GM12878 (cell line): ENCODE data around the gene FTO. TPM values are rescaled to one million over a fixed set of nuclear protein-coding genes. Genes with fewer than 3 reads are reported as not detected.

ENCODE experiments used
- ATAC-seq: fragments of 200-7000 bp; cut with Tn5 transposase; 3 replicates; pipeline ENCODE4 v1.9.1; 2020; ENCODE audit warnings: mild to moderate bottlenecking, moderate library complexity
- BruUV-seq: library from RNA; stranded (reverse); fragments of 400-500 nt; replicated peaks from 2 replicates; lab custom pipeline; 2021; lab: Mats Ljungman, UMichigan
- CTCF ChIA-PET: fragments of 300-600 bp; sonication (Branson Sonifier 250); formaldehyde crosslinking; extraction: SDS; loops from one replicate; lab custom pipeline; 2021; ENCODE audit warnings: inconsistent platforms; lab: Yijun Ruan, JAX
- POLR2A ChIA-PET: fragments of 350-600 bp; formaldehyde crosslinking; extraction: SDS; loops from one replicate; lab custom pipeline; 2021; ENCODE audit warnings: inconsistent platforms; lab: Charles Lee
- RAD21 ChIA-PET: fragments of 300-600 bp; sonication (Branson Sonifier 250); formaldehyde crosslinking; loops from one replicate; lab custom pipeline; 2023; ENCODE audit warnings: antibody characterized with exemption; ENCODE audit not compliant: unreplicated experiment; lab: Charles Lee
- SMC1A ChIA-PET: fragments of 300-600 bp; sonication (Branson Sonifier 250); formaldehyde crosslinking; loops from one replicate; lab custom pipeline; 2023; ENCODE audit not compliant: unreplicated experiment, uncharacterized antibody; lab: Charles Lee
- DNase-seq: peaks from one replicate; pipeline ENCODE4 v3.0.0-alpha.2; 2011; ENCODE audit warnings: low read depth, low spot score
- FAIRE-seq: peaks from 3 replicates; lab custom pipeline; 2011; peaks lifted over from hg19 to GRCh38; lab: Jason Lieb, UNC
- H2AFZ ChIP-seq: 2 replicates; pipeline ENCODE4 v1.6.0; 2011; ENCODE audit warnings: low read depth, low read length, control low read depth; ENCODE audit not compliant: control insufficient read depth
- H3K27ac ChIP-seq: 2 replicates; pipeline ENCODE4 v1.5.1; 2011; ENCODE audit warnings: control low read depth; ENCODE audit not compliant: control insufficient read depth, insufficient read depth
- H3K27me3 ChIP-seq, 2 experiments: replicated peaks in 1 of 2; 2 replicates each; pipeline versions ENCODE4 v1.6.0 to v1.6.1; 2011; ENCODE audit warnings: low read length in 1 of 2; ENCODE audit not compliant: control insufficient read depth in 2 of 2, insufficient read depth in 2 of 2
- H3K36me3 ChIP-seq, 2 experiments: 2 replicates each; pipeline ENCODE4 v1.5.1; 2011; ENCODE audit warnings: low read length in 1 of 2; ENCODE audit not compliant: control insufficient read depth in 2 of 2, insufficient read depth in 2 of 2
- H3K4me1 ChIP-seq: 2 replicates; pipeline ENCODE4 v1.6.1; 2011; ENCODE audit warnings: mild to moderate bottlenecking, low read length, moderate library complexity, mixed read lengths; ENCODE audit not compliant: control insufficient read depth, insufficient read depth
- H3K4me2 ChIP-seq: 2 replicates; pipeline ENCODE4 v1.6.0; 2011; ENCODE audit warnings: control low read depth; ENCODE audit not compliant: control insufficient read depth, insufficient read depth
- H3K4me3 ChIP-seq: fragments of 200-600 bp; sonication (generic); 2 replicates; pipeline ENCODE4 v1.5.1; 2016
- H3K79me2 ChIP-seq: 2 replicates; pipeline ENCODE4 v1.6.0; 2011; ENCODE audit warnings: low read length; ENCODE audit not compliant: control insufficient read depth, insufficient read depth
- H3K9ac ChIP-seq: 2 replicates; pipeline ENCODE4 v1.8.0; 2011; ENCODE audit warnings: low read length, control low read depth, mixed read lengths; ENCODE audit not compliant: control insufficient read depth, insufficient read depth
- H3K9me3 ChIP-seq: replicated peaks from 3 replicates; pipeline ENCODE4 v1.5.1; 2011; ENCODE audit warnings: mild to moderate bottlenecking, low read length; ENCODE audit not compliant: control insufficient read depth, insufficient read depth
- H4K20me1 ChIP-seq: 2 replicates; pipeline ENCODE4 v1.6.0; 2011; ENCODE audit not compliant: control insufficient read depth, insufficient read depth
- CHD4 ChIP-seq: fragments of 200-600 bp; sonication (generic); IDR thresholded peaks from 2 replicates; pipeline ENCODE4 v1.6.1; 2016; ENCODE audit warnings: mild to moderate bottlenecking
- CUX1 ChIP-seq: IDR thresholded peaks from 2 replicates; pipeline ENCODE4 v1.6.1; 2012; ENCODE audit warnings: improper control_type of control experiment, low read depth, low read length; ENCODE audit not compliant: insufficient replicate concordance
- DPF2 ChIP-seq: fragments of 450-650 bp; IDR thresholded peaks from 2 replicates; pipeline ENCODE4 v1.6.1; 2017; ENCODE audit warnings: mild to moderate bottlenecking
- E4F1 ChIP-seq: fragments of 450-650 bp; IDR thresholded peaks from 2 replicates; pipeline ENCODE4 v1.6.1; 2018; ENCODE audit warnings: borderline replicate concordance, mild to moderate bottlenecking; ENCODE audit not compliant: partially characterized antibody
- ELK1 ChIP-seq: IDR thresholded peaks from 2 replicates; pipeline ENCODE4 v1.6.1; 2012; ENCODE audit warnings: low read depth, low read length, improper control_type of control experiment
- EZH2 ChIP-seq: IDR thresholded peaks from 2 replicates; pipeline ENCODE4 v1.6.1; 2012; ENCODE audit warnings: low read depth, mild to moderate bottlenecking, control low read depth, inconsistent platforms, low read length, borderline replicate concordance; ENCODE audit not compliant: control insufficient read depth
- GABPA ChIP-seq: IDR thresholded peaks from 2 replicates; pipeline ENCODE4 v1.6.1; 2014; ENCODE audit warnings: antibody characterized with exemption, low read depth, mild to moderate bottlenecking, inconsistent platforms
- NRF1 ChIP-seq: conservative IDR thresholded peaks from 2 replicates; pipeline ENCODE4 v1.6.1; 2011; ENCODE audit warnings: mild to moderate bottlenecking, low read depth, low read length, improper control_type of control experiment
- RBBP5 ChIP-seq: fragments of 200-600 bp; sonication (generic); conservative IDR thresholded peaks from 2 replicates; pipeline ENCODE4 v1.6.1; 2016
- RELB ChIP-seq: fragments of 450-650 bp; IDR thresholded peaks from 2 replicates; pipeline ENCODE4 v1.6.1; 2017; ENCODE audit warnings: low read depth, mild to moderate bottlenecking, moderate library complexity
- SIX5 ChIP-seq: IDR thresholded peaks from 2 replicates; pipeline ENCODE4 v1.6.1; 2011; ENCODE audit warnings: mild to moderate bottlenecking, low read depth, low read length, moderate library complexity; ENCODE audit not compliant: severe bottlenecking
- STAT1 ChIP-seq: fragments of 450-650 bp; conservative IDR thresholded peaks from 2 replicates; pipeline ENCODE4 v1.6.1; 2014; ENCODE audit warnings: antibody characterized with exemption, mild to moderate bottlenecking
- ZNF622 ChIP-seq: fragments of 450-650 bp; IDR thresholded peaks from 2 replicates; pipeline ENCODE4 v1.6.1; 2017; ENCODE audit warnings: mild to moderate bottlenecking, inconsistent platforms
- WGBS: methylation state at CpG from one replicate; pipeline ENCODE4 v1.1.6; 2016; ENCODE audit warnings: low lambda C conversion rate; ENCODE audit not compliant: insufficient replicate concordance, insufficient coverage; ENCODE audit errors: missing lambda C conversion rate; 5-methylcytosine and 5-hydroxymethylcytosine counted together
- in situ Hi-C: fragments of 300-500 bp; cut with MboI; formaldehyde crosslinking; loops from 9 replicates; pipeline ENCODE4 v1.14.3; 2018; ENCODE audit warnings: mixed read lengths
- intact Hi-C: fragments of 100-400 bp; cut with micrococcal nuclease; formaldehyde crosslinking; loops from one replicate; pipeline ENCODE4 v1.14.2; 2022; ENCODE audit not compliant: unreplicated experiment
- polyA plus RNA-seq, 11 experiments: library from polyadenylated mRNA; depleted of rRNA in 4 of 11; unstranded in 6 of 11; stranded (reverse) in 5 of 11; fragments of >200 nt; fragmentation: Nextera tagmentation in 4 of 11; fragmentation: Illumina TruSeq in 1 of 11; extraction: Ambion mirVana in 4 of 11; extraction: Trizol in 1 of 11; gene quantifications; 1 replicate in 1 of 11; 2 replicates in 10 of 11; pipeline versions ENCODE4 v1.2.1 to v1.2.3, GENCODE V29; 2011 to 2016; ENCODE audit warnings: inconsistent platforms in 2 of 11, missing spikeins in 2 of 11, low read depth in 1 of 11
- total RNA-seq, 4 experiments: library from RNA; depleted of rRNA in 3 of 4; stranded (reverse); fragments of >200 nt in 3 of 4; fragmentation: Illumina TruSeq in 1 of 4; extraction: Trizol in 1 of 4; gene quantifications; 2 replicates each; pipeline versions ENCODE4 v1.2.1 to v1.2.3, GENCODE V29; 2013 to 2021

The FTO gene
- total and polyA plus RNA-seq, 10 of the 15 experiments (the other 5 are each of a cell fraction or from before 2014, with no cell fraction given) = 20.1 to 55.0 (median 47.0) TPM

- H3K4me3 ChIP-seq = no peak overlapping the region
- H3K9ac ChIP-seq = no peak overlapping the region
- no peak overlapping the region for H3K27ac ChIP-seq
- no peak overlapping the region for H2AFZ ChIP-seq
- BruUV-seq = no TSS peak
- POLR2A ChIA-PET = no interaction called here
- RAD21 ChIA-PET = no interaction called here
- H3K4me2 ChIP-seq = no peak overlapping the region
- 95% methylated on average over 2 of the region's 2 CpGs for WGBS
- H4K20me1 ChIP-seq = no peaks in the 10 kb centered on the region
- CTCF ChIA-PET = no interaction called here
- no peak for DNase-seq
- FAIRE-seq = no peak
- intact Hi-C loops = no loop called here
- no peak for ATAC-seq
- H3K27me3 ChIP-seq = no peaks in the 10 kb centered on the region
- SMC1A ChIA-PET = no interaction called here
- in situ Hi-C loops = no loop called here
- peaks cover 4% of the 10 kb centered on the region for H3K4me1 ChIP-seq
- H3K36me3 ChIP-seq = no peaks in the 10 kb centered on the region
- H3K9me3 ChIP-seq = no peaks in the 10 kb centered on the region
- H3K79me2 ChIP-seq = no peaks in the 10 kb centered on the region
- TF ChIP-seq NRF1 (no peak), ZNF622 (no peak), DPF2 (no peak), ELK1 (no peak), GABPA (no peak), STAT1 (no peak), RELB (no peak), CHD4 (no peak), RBBP5 (no peak), SIX5 (no peak), E4F1 (no peak), EZH2 (no peak), CUX1 (no peak)
Observed at GRCh38 chr16:53839150-53839549, 135.2 kb downstream of the FTO start.
